ENCODE results near the gene AUTS2.

AUTS2 gene

DNA sequence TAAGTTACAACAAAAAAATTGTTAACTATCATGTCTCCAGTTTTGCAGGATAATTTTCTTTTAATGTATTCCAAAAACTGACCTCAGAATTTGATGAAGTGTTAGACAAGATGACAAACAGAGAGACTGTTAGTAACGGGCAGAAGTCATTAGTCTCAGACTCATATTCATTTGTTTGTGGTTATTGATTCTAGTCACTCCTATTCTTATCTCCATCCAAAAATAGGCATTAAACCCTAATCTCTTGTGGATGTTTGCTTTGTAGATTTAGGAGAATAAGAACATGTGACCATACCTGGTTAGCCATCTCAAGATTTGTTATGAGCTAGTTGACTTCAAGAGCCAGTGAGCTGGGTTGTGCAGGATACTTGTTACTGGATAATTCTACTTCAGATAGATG lies 261.1 kb downstream of the AUTS2 start:
- H3K4me3 ChIP-seq, result no peak overlapping the region
- no peak overlapping the region for H3K27ac ChIP-seq

DNA sequence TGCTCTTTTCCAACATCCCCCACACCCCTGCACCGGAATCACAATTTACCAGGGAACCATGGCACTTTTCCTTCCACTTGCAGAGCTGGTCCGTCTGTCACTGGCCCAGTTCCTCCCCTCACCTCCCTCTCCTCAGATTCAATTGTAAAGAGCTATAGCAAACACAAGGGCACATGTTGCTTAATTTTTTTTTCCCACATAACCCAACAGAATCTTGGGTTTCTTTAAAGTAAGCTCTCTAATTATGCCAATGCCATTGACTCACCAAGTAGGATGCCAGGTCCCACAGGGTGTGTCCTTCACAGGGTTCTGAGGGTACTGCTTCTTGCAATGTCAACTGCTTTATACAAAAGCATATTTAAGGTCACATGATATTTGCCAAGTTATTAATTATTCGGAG lies 262.2 kb downstream of the AUTS2 start:
- Histone ChIP-seq H3K4me3 (no peak overlapping the region), H3K27ac (no peak overlapping the region)

GRCh38 chr7:69860941-69861622 lies 262.8 kb downstream of the AUTS2 start:
- Histone ChIP-seq H3K27ac (no peak overlapping the region), H3K4me3 (no peak overlapping the region)

DNA sequence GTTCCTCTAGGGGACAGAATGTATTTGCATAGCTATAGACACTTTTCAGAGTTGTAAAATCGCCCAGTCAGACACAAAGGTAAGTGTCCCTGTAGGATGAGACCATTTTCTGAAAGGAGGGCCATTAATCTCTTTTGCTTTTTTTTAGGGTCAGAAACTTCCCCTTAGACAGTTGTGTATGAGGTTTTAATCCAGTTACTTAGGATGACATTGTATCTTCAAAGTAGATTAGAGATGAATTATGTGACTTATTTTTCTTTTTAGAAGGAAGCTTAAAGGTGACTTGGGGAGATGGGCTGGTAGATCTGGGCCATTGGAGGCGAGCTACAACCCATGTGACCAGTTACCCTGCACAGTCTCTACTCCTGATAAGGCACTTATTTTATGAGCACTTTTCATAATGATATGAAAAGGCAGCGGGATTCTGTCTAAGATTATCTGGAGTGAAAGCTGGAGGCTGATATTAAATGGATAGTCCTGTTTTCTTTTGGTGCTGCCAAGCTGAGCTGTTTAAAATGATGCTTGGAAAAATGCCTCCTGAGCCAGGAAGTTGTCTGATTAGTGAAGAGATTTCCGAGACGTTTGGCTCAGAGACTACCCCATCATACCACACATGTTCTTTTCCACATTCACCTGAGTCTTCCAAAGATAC lies 264.3 kb downstream of the AUTS2 start:
- Histone ChIP-seq H3K4me3 (no peak overlapping the region), H3K27ac (no peak overlapping the region)

GRCh38 chr7:69864274-69864673 lies 266.0 kb downstream of the AUTS2 start:
- Histone ChIP-seq H3K4me3 (no peak overlapping the region), H3K27ac (no peak overlapping the region)

- no peak overlapping the region for H3K27ac ChIP-seq
- no peak overlapping the region for H3K4me3 ChIP-seq
Measured at GRCh38 chr7:69864822-69865221, 266.5 kb downstream of the AUTS2 start.

DNA sequence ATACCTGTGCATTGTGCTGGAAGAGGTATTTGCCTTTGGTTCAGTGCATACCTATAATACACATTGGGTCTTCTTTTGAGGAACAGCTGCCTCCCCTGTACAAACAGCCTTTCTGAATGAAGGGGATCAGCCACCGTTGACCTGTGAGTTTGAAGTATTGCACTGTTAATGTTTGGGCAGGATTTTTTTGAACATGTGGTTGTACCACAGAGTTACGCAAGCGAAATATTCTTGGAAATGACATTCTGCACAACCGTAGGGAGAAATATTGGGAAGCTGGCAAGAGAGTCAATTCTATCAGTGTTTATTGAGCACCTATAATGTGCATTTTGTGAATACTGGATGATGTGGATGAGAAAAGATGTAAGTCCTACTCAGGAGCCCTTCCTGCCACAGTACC lies 270.6 kb downstream of the AUTS2 start:
- no peak overlapping the region for H3K27ac ChIP-seq

DNA sequence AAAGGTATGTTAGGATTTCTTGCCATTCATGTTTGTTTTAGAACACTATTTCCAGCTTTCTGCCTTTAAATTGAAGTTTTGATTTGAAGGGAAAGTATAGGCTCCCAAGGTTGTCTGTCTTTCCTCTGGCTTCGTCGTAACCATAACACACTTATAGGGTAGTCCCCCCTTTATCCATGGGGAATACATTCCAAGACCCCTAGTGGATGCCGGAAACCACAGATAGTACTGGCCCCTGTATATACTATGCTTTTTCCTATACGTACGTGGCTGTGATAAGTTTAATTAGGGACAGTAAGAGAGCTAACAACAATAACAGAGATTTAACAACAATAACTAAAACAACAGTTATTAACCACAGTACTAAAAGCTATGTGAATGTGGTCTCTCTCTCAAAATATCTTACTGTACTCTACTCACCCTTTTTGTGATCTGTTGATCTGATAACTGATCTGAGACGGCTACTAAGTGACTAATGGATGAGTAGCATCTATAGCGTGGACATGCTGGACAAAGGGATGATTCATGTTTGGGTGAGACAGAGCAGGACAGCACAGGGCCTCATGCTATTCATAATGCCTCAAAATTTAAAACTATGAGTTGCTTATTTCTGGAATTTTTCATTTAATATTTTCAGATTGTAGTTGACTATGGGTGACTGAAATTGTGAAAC lies 273.1 kb downstream of the AUTS2 start:
- H3K4me3 ChIP-seq, result no peak overlapping the region
- no peak overlapping the region for H3K27ac ChIP-seq

More for the DNA sequence above, 270.6 kb downstream of the AUTS2 start:
- H3K4me3 ChIP-seq, result no peak overlapping the region

DNA sequence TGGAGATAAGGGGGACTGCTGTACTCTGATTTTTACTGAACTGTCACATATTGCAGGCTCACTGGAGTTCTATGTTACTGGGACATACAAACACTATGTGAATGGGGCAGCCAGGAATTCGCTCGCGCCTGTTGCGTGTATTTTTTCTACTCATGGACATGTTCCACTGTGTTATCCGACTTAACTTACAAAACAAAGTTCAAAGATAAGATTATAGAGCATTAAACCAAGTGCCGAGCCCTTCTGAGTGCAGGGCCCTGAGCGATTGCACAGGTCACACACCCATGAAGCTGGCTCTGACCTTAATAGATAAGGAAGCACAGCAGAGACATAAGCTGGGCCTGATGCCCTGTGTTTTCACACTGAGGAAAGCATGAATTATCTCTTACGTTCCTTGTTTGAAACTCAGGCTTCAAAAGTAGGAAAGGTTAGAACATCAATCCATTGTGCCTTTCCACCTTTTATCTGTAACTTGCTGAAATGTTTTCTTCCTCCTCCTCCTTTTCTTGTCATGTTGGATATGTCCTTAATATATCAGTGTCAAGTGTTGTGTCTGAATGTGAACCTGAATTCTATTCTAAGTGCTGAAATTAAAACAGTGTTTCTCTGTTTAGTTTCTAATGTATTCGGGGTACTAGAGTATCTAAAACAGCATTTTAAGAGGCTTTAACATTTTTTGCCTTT lies 273.8 kb downstream of the AUTS2 start:
- Histone ChIP-seq H3K4me3 (no peak overlapping the region), H3K27ac (no peak overlapping the region)

GRCh38 chr7:69873512-69873911 lies 275.2 kb downstream of the AUTS2 start:
- Histone ChIP-seq H3K4me3 (no peak overlapping the region), H3K27ac (no peak overlapping the region)

DNA sequence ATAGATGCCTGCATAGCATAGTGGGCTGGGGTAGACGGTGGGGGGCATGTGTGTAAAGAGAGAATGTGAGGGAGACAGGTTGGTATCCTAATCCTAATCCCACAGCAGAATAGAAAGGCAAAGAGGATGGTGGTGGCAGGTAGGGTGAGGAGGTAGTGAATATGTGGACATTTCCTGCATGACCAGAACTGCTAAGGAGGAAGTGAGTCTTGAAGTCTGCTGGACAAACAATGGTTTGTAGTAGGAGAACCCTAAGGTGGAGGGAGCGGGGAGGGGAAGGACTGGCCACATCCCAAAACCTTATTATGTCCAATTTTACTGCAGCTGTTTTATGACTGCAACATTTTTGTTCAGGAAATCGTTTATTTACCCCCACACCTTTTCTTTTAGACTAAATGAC lies 279.7 kb downstream of the AUTS2 start:
- H3K27ac ChIP-seq, result no peak overlapping the region

GRCh38 chr7:69878591-69878990 lies 280.3 kb downstream of the AUTS2 start:
- Histone ChIP-seq H3K4me3 (no peak overlapping the region), H3K27ac (no peak overlapping the region)

More for the DNA sequence above, 279.7 kb downstream of the AUTS2 start:
- no peak overlapping the region for H3K4me3 ChIP-seq

- Histone ChIP-seq H3K27ac (no peak overlapping the region), H3K4me3 (no peak overlapping the region)
Measured at GRCh38 chr7:69879989-69880388, 281.7 kb downstream of the AUTS2 start.

- Histone ChIP-seq H3K27ac (no peak overlapping the region), H3K4me3 (no peak overlapping the region)
Measured at GRCh38 chr7:69880840-69881239, 282.6 kb downstream of the AUTS2 start.

- Histone ChIP-seq H3K4me3 (no peak overlapping the region), H3K27ac (no peak overlapping the region)
Measured at GRCh38 chr7:69882269-69882668, 284.0 kb downstream of the AUTS2 start.

DNA sequence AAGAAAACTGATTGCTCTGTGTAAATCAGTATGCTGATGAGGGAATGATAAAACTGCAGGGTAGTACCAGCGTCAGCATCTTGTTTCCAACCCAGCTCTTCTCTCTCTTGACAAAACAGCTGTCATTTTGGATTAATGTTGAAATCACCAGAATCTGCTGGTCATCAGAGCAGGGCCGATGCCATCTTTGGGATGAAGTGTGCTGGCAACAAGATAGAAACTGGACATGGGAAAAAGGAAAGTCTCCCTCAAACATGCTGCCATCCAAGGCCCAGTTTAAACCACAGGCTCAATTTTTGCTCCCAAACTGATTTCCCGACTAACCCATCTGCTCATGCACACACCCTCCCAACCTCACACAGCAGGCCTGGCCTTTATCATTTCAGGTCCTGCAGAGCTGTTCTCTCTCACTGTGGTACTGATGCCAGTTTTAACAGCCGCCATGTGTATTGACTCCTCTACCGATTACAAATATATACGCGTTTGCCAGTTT lies 285.2 kb downstream of the AUTS2 start:
- H3K4me3 ChIP-seq, result no peak overlapping the region
- no peak overlapping the region for H3K27ac ChIP-seq

GRCh38 chr7:69885431-69885830 lies 287.2 kb downstream of the AUTS2 start:
- no peak overlapping the region for H3K27ac ChIP-seq
- no peak overlapping the region for H3K4me3 ChIP-seq

DNA sequence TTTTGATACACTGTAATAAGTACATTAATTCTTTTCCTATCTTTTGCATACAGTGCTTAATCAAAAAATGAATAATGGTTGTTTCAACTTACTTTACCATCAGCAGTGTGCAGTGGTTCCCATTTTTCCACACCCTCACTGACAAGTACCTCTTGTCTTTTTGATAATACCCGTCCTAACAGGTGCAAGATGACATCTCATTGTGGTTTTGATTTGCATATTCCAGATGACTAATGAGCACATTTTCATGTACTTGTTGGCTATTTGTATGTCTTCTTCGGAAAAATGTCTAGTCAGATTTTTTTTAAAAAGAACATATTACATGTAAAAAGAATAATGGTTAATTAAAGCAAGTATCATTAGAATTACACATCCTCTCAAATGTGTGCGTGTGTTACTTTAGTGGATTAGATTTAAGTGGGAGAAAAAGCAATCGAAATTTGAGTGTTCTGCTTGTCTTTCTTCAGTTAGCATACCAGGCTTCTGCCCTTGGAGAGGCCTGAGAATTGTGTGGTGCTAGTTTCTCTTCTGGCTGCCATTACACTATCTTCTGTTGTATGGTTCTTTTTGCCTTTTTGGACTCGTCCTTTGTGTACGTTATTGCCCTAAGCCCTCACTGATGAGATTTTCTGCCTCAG lies 291.2 kb downstream of the AUTS2 start:
- Histone ChIP-seq H3K4me3 (no peak overlapping the region), H3K27ac (no peak overlapping the region)

DNA sequence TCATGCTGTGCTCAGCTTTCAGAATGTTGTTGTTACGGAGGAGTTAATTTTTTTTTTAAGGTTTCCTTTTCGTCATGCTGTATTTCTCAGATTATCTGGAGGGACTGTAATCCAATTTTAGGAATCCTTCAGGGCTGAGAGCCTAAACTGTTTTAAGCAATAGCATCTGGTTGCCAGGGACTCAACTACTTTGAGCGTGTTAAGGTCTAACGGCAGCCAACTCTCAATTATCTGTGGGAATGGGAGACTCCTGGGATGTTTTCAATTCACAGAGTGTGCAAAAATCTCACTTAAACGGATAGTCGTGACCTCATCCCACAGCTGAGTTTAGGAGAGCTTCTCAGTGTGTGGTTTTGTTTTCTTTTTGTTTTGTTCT lies 291.7 kb downstream of the AUTS2 start:
- H3K27ac ChIP-seq, result no peak overlapping the region
- H3K4me3 ChIP-seq, result no peak overlapping the region

DNA sequence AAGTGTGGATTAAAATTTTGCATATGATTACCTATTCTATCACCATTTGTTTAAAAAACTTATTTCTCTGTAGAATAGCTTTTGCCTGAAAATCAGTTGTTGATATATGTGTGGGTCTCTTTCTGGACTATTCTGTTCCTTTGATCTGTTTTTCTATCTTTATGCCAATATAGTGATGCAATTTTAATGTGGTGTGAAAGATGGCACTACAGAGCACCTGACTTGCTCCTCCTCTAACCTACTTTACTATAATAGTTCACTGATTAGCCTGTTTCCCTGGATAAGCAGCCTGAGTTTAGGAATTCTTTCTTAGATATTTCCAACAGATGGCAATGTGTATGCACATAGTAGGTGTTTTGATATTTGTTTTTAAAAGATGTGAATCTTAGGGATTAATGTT lies 294.5 kb downstream of the AUTS2 start:
- H3K27ac ChIP-seq, result no peak overlapping the region
- H3K4me3 ChIP-seq, result no peak overlapping the region
